ENCODE measurements around the gene TP53. TPM values are rescaled to one million over a fixed set of nuclear protein-coding genes. Genes with fewer than 3 reads are reported as not detected.

The TP53 gene
- total RNA-seq, 1 experiment from 2014 or later, result 179 TPM

GRCh38 chr17:7729816-7730215 is 42.5 kb upstream of the TP53 start:
- ATAC-seq (no peak), DNase-seq (ENCODE audit: low spot score) (no peak)
- Mint-ChIP-seq H3K4me3 (no peak overlapping the region), H3K36me3 (no peaks in the 10 kb centered on the region), H3K9me3 (no peaks in the 10 kb centered on the region), H3K27ac (no peak overlapping the region), H3K27me3 (ENCODE audit: low read depth) (peaks cover 13% of the 10 kb centered on the region), H3K4me1 (no peaks in the 10 kb centered on the region)
- CTCF ChIA-PET, result interaction anchor here (0.6 to 1.8 kb wide), 4 partner anchors 13 to 389 kb away, joined by 3 to 6 read pairs (median 4); partner anchors contain the start of gene ALOXE3
- TF ChIP-seq TP53 (CRISPR knock-in tag; IDR thresholded peaks at IDR 0.05) (no peak), GABPB1 (CRISPR knock-in tag; IDR thresholded peaks at IDR 0.05) (no peak), ZNF532 (CRISPR knock-in tag; IDR thresholded peaks at IDR 0.05; ENCODE audit: borderline replicate concordance) (no peak), TEAD1 (CRISPR knock-in tag; IDR thresholded peaks at IDR 0.05) (no peak), RORB (CRISPR knock-in tag; IDR thresholded peaks at IDR 0.05) (no peak), NR2C2 (CRISPR knock-in tag; IDR thresholded peaks at IDR 0.05) (no peak), ZNF425 (CRISPR knock-in tag; conservative IDR thresholded peaks at IDR 0.05) (no peak), GTF2I (CRISPR knock-in tag; conservative IDR thresholded peaks at IDR 0.05) (no peak), SMAD3 (CRISPR knock-in tag; IDR thresholded peaks at IDR 0.05; ENCODE audit: borderline replicate concordance) (no peak), TCF7 (CRISPR knock-in tag; IDR thresholded peaks at IDR 0.05; ENCODE audit: low read depth) (no peak), ATF1 (CRISPR knock-in tag; IDR thresholded peaks at IDR 0.05) (no peak), ZNF121 (CRISPR knock-in tag; IDR thresholded peaks at IDR 0.05) (no peak), CBFB (CRISPR knock-in tag; IDR thresholded peaks at IDR 0.05; ENCODE audit: low read depth) (no peak)
- POLR2A ChIA-PET, result no interaction called here

- TF ChIP-seq NFE2L1 (CRISPR knock-in tag; IDR thresholded peaks at IDR 0.05), result no peak
- TF ChIP-seq ZNF263 (CRISPR knock-in tag; IDR thresholded peaks at IDR 0.05; ENCODE audit: low read depth), result no peak
- no peak for TF ChIP-seq ZNF121 (CRISPR knock-in tag; IDR thresholded peaks at IDR 0.05)
- no peak for TF ChIP-seq ZNF219 (CRISPR knock-in tag; IDR thresholded peaks at IDR 0.05; ENCODE audit: borderline replicate concordance)
- no peak for TF ChIP-seq ESRRA (CRISPR knock-in tag; IDR thresholded peaks at IDR 0.05; ENCODE audit: borderline replicate concordance)
- no peak for TF ChIP-seq IRF1 (CRISPR knock-in tag; IDR thresholded peaks at IDR 0.05)
- no peak for TF ChIP-seq NFYB (CRISPR knock-in tag; conservative IDR thresholded peaks at IDR 0.05; ENCODE audit: low read depth)
- TF ChIP-seq ZNF396 (CRISPR knock-in tag; IDR thresholded peaks at IDR 0.05; ENCODE audit: borderline replicate concordance), result no peak
- DNase-seq (ENCODE audit: low spot score) (no peak), ATAC-seq (no peak)
- ChIA-PET CTCF (interaction anchor here (1.2 kb wide), 1 partner anchor 11 kb away, joined by 5 read pairs; no protein-coding TSS in a partner anchor), POLR2A (no interaction called here)
- Mint-ChIP-seq H3K27ac (no peak overlapping the region), H3K27me3 (ENCODE audit: low read depth) (peaks cover 2% of the 10 kb centered on the region; the same call in 1 of the 2 replicates), H3K36me3 (no peaks in the 10 kb centered on the region), H3K9me3 (no peaks in the 10 kb centered on the region), H3K4me3 (no peak overlapping the region), H3K4me1 (0 out of 2 replicates have a peak, but pooled peaks cover 2% of the 10 kb centered on the region)
Observed at GRCh38 chr17:7727886-7728285, 40.6 kb upstream of the TP53 start.

Data from WTC11 (cell line).